ENCODE data around the gene RPS18.

GRCh38 chr6:33320315-33321181 lies 48.7 kb downstream of the RPS18 start:
- no peak for TF ChIP-seq RARB (CRISPR knock-in tag; IDR thresholded peaks at IDR 0.05)
- no peak for TF ChIP-seq RAD21 (conservative IDR thresholded peaks at IDR 0.05 in 1 of 2, IDR thresholded peaks at IDR 0.05 in 1 of 2)
- TF ChIP-seq CTCF (IDR thresholded peaks at IDR 0.05), result no peak
- no peak for TF ChIP-seq POLR2A (IDR thresholded peaks at IDR 0.05; ENCODE audit: low read length)
